LNCAP (cell line): ENCODE data around the gene ALDH3A1.

Source experiments
- TF ChIP-seq, protein P1 (sequence below): fragments of 450-650 bp; IDR thresholded peaks from 2 replicates; pipeline ENCODE4 v1.5.1; 2017; ENCODE audit warnings: mild to moderate bottlenecking

Gene ALDH3A1

DNA sequence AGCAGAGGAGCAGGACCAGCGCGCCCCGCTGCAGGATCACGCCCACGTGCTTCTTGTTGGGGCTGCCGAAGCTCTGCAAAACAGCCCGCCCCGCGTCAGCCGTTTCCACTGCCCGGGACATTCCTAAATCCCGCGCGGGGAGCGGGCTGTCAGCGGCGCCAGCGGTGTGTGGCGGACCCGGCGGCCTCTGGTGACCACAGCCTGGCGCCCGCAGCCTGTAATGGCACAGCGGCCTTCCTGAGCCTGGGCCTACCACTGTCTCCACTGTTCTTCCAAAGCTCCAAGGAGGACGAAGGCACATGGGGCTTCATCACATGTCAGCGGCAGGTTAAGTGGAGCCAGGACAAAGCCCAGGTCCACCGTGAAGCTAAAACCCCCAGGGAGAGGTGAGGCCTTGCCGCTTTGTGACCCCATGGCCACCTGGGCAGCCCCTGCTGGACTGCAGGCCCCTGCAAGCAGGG is 34.2 kb downstream of the ALDH3A1 start:
- TF ChIP-seq, protein P1, sequence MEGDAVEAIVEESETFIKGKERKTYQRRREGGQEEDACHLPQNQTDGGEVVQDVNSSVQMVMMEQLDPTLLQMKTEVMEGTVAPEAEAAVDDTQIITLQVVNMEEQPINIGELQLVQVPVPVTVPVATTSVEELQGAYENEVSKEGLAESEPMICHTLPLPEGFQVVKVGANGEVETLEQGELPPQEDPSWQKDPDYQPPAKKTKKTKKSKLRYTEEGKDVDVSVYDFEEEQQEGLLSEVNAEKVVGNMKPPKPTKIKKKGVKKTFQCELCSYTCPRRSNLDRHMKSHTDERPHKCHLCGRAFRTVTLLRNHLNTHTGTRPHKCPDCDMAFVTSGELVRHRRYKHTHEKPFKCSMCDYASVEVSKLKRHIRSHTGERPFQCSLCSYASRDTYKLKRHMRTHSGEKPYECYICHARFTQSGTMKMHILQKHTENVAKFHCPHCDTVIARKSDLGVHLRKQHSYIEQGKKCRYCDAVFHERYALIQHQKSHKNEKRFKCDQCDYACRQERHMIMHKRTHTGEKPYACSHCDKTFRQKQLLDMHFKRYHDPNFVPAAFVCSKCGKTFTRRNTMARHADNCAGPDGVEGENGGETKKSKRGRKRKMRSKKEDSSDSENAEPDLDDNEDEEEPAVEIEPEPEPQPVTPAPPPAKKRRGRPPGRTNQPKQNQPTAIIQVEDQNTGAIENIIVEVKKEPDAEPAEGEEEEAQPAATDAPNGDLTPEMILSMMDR, result no peak

DNA sequence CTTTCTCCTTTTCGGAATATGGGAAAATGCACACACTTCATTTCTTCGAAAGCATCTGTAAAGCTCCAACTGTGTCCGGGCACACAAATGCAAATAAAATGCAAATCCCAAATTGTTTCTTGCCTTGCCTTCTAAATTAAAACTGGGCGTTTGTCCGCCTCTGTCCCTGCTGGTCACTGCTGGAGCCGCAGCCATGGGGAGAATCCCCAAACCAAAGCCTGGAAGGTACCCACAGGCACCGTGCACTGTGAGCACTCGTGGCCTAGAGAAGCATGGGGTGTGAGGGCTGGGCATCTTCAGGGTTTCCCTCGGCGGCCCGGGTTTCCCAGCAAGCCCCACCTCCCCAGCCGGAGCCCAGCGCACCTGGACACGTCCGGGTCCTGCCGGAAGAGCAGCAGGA is 34.6 kb downstream of the ALDH3A1 start:
- TF ChIP-seq, protein P1, result 0 out of 2 replicates have a peak, but pooled peaks have one; percentile 13

DNA sequence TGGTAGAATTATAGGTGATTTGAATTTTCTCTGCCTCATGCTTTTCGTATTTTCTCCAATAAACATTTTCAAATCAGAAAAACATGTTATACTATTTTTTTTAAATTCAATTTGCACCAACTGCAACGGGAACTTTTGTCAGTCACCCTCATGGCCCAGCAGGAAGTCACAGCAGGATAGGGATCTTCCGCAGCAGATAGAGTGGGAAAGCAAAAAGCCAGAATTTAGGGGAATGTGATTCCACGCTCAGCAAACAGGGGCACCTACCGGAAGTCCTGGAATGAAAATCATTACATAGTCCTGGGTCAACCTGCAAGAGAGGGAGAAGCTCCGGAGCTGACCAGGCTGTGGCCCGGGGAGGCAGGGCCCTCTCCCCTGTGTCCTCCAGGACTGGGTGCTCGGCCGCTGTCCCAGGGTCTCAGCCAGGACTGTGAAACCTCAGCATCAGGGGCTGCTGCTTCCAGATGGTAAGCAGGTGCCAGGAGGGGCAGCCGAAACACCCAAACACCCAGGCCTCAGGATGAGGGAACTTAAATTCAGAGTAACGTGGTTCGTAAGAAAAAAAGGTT is 35.6 kb downstream of the ALDH3A1 start:
- TF ChIP-seq, protein P1, result no peak

DNA sequence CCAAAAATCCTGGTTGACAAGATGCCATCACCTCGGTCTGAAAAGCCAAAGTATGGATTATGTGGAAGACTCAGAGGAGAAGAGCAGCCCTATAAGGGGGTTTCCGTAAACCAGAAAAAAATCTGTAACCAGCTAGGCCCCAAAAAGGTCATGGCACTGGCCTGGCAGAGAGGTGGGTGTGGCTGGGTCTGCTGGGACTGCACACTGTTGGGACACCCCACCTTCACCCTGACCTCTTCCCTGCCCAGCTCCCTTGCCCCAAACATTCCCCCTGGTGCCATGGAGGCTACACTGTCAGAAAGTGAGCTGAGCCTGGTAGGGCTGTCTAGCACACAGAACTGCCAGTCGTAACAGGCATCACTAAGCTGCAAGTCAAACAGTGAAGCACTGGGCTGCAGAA is 38.3 kb downstream of the ALDH3A1 start:
- TF ChIP-seq, protein P1, result no peak

DNA sequence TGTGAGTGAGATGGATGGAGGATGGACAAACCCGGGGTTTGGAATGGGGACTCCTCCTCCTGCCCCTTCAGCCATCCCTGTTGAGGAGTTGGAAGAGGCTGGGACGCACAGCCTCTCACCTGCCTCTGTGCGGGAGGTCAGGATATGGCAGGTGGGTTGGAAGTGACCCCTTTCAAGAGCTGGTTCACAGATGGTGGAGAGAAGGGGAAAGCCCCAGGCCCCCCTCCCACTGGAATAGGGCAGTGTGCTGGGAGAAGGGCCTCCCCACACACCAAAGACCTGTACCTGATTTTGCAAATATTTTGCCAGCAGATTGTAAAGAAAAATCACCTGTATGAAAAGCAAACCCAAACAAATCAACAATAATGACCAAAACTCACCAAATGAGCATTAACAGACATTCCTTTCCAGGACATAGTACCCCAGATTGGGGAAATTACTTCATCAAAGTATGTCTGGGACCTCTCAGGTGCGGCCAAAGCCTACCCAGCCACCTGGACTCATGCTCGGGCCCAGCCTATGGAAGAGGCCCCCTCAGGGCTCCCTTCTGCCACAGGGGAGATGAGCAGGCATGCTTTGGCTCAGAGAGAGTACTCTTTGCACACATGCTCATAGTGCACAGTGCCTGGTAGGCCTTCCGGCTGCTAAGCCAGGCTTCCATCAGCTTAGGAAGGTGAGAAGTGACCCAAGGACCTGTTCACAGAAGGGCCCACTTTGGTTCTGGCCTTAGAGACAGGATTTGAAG is 39.5 kb downstream of the ALDH3A1 start:
- TF ChIP-seq, protein P1, result no peak

GRCh38 chr17:19707728-19708221 is 40.3 kb downstream of the ALDH3A1 start:
- TF ChIP-seq, protein P1, result no peak

DNA sequence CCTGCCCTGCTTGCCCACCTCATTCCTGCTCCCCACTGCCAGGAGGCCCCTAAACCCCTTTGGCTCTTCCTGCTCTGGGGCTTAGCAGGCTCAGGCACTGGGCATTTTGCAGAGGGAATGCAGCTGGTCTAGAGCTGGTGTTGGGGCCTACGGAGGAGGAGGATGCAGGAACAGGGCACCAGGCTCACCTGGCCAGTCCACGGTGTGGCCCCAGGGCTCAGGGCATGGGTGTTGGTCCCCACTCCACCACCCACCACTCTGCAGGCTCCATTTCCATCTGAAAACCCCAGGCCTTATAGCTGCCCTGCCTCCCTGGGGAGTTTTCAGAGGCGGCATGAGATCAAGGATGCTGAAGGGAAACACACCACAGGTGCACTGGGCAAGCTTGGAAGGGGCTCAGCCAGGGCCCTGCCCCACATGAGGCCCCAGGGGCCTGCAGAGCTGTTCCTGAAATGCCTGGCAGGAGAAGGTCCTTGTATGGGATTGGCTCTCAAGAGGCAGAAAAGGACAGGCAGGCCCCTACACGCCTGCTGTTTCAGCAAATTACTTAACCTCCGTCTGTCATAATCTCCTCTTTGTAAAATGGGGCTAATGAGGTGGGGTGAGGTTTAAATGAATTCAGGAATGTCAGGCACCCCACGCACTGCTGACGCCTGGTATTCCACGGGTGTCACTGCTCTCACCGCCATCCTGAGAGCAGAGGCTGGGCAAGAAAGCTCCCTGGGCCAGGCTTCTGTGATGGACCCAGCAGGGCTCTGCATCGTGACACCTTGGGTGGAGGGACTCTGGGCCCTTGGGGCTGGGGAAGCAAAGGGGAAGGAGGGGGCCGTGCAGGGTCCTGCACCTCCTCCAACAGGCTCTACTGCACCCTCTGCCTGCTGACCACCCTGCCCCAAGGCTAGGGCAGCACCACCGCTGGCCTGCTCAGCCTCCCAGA is 41.0 kb downstream of the ALDH3A1 start:
- TF ChIP-seq, protein P1, result no peak
